GM19239 (cell line): ENCODE data around the gene SCAPER.
"Not testable (repeated sequence)": the region's sequence is repeated elsewhere in the genome, so short reads cannot be mapped to it uniquely, and the experiment has no call there.

Experiments used
- DNase-seq: peaks from one replicate; pipeline ENCODE4 v3.0.0; 2011; ENCODE audit warnings: low spot score; ENCODE audit not compliant: insufficient read length
- FAIRE-seq: peaks from 2 replicates; lab custom pipeline; 2011; peaks lifted over from hg19 to GRCh38; lab: Jason Lieb, UNC

Gene SCAPER

GRCh38 chr15:76863693-76864092, 41.4 kb downstream of the SCAPER start:
- no peak for FAIRE-seq
- DNase-seq = no peak

DNA sequence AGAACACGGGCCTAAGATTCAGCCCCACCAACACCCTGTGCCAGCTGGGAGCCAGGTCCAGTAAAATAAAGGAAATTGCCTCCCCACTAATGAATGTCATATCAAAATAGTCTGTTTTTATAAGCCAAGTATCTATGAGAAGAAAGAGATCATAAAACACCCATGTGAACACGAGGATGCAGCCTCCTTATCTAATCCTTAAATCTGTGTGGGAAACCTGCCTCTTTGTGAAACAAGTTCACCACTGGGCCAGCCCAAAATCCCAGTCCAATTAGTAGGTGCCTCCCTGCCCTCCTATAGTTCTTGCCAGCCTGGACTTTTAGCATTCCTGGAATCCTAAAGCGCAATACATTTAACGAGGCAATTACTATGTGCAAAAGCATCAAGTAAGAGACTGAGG, 42.0 kb downstream of the SCAPER start:
- DNase-seq = no peak
- no peak for FAIRE-seq

GRCh38 chr15:76861815-76862397, 43.2 kb downstream of the SCAPER start:
- no peak for DNase-seq
- no peak for FAIRE-seq

- DNase-seq = no peak
- FAIRE-seq = no peak
Observed at GRCh38 chr15:76860201-76860600, 44.9 kb downstream of the SCAPER start.

DNA sequence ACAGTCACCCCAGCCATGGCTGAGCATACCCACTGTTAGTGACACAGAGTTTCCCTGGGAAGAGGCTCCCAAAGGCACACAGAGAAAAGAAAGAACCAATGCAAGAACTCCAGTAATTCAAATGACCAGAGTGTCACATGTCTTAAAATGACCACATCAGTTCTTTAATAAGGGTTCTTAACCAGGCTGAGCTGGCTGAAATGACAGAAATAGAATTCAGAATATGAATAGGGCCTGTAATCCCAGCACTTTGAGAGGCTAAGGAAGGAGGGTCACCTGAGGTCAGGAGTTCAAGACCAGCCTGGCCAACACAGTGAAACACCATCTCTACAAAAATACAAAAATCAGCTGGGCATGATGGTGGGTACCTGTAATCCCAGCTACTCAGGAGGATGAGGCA, 54.8 kb downstream of the SCAPER start:
- not testable (repeated sequence) for DNase-seq, FAIRE-seq

DNA sequence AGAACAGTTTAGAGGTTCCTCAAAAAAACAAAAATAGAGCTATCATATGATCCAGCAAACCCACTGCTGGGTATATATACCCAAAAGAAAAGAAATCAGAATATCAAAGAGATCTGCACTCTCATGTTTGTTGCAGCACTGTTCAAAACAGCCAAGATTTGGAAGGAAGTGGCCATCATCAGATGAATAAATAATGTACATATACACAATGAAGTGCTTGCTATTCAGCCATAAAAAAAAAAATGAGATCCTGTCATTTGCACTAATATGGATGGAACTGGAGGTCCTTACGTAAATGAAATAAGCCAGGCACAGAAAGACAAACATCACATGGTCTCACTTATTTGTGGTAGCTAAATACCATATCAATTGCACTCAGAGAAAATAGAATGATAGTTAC, 58.4 kb downstream of the SCAPER start:
- no peak for DNase-seq
- no peak for FAIRE-seq

DNA sequence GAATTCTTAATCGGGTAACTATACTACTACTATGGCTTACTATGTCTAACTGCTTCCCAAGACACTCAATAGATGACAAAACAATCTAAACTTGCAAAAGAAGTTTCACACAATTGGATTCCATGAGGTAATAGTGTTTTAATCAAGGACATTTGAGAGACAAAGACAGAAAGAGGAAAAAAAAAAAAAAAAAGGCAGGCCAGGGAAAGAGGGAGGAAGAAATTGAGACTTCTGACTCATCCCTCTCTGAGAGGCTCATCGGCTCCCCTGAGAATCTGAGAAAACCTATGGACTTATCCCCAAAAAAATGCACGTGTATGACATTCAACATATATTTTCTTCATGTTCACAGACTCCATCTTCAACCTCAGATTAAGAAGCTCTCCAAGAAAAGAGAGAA, 61.0 kb downstream of the SCAPER start:
- DNase-seq (no peak), FAIRE-seq (no peak)

- FAIRE-seq (peak; percentile 61), DNase-seq (no peak)
Observed at GRCh38 chr15:76843269-76843668, 61.9 kb downstream of the SCAPER start.

GRCh38 chr15:76840830-76841460, 64.2 kb downstream of the SCAPER start:
- DNase-seq (no peak), FAIRE-seq (peak; percentile 65)

DNA sequence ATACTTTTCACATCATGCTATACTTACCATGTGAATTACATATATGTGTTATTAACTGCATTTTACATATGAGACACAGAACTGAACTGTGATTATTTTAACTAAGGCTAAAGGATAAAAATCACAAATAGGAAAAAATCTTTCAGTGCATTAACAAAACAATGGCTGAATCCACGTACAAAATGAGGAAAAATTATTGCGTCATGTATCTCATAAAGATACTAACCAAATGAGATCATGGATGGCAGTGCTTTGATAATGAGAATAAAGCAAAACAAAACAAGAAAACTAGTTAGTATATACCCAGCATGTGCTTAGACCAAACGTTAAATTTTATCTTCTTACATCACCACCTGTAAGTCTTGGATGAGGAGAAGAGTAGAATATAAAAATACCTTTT, 66.0 kb downstream of the SCAPER start:
- DNase-seq (no peak), FAIRE-seq (no peak)

DNA sequence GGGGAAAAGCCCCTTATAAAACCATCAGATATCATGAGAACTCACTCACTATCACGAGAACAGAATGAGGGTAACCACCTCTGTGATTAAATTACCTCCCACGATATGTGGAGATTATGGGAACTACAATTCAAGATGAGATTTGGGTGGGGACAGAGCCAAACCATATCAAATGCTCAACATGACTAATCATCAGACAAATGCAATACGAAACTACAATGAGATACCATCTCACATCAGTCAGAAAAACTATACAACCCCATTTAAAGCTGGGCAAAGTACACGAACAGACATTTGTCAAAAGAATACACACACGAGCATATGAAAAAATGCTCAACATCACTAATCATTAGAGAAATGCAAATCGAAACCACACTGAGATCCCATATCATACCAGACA, 67.7 kb downstream of the SCAPER start:
- DNase-seq = no peak
- FAIRE-seq = no peak

DNA sequence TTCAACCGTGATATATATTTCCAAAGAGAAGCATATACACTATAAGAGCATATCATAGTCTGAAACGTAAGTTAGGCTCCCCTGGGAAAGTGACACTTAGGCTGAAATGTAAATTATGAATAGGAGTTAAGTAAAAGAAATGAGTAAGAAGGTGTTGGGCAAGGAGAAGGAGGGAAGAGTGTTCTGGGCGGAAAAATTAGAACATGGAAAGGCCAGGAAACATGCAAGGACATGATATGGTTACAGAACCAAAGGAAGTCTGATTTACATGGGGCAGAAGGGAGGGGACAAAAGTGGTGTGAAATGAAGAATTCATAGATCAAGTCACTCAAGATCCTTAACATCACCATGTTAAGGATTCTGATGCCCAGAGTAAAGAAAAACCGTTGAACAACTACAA, 75.2 kb downstream of the SCAPER start:
- FAIRE-seq (no peak), DNase-seq (no peak)

DNA sequence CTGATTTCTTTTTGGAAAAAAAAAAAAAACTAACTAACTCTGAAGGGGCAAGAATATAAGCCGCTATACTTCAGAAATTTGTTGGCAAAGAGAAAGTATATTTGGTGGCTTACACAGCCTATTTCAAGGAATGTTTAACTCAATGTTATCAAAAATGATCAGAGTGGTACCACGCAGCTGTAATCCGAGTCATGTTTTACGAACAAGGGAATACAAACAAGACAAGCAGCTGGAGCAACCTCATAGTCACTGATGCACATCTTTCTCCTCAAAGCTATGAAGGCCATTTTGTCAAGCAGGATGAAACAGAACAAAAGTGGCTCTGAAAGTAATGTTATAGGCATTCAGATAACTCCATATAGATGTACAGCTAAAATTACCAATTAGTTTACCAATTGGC, 81.2 kb downstream of the SCAPER start:
- no peak for DNase-seq
- FAIRE-seq = no peak

GRCh38 chr15:76823303-76823702, 81.8 kb downstream of the SCAPER start:
- FAIRE-seq (no peak), DNase-seq (no peak)

GRCh38 chr15:76818926-76819325, 86.2 kb downstream of the SCAPER start:
- DNase-seq, FAIRE-seq: not testable (repeated sequence)

GRCh38 chr15:76815421-76815820, 89.7 kb downstream of the SCAPER start:
- DNase-seq (no peak), FAIRE-seq (no peak)

DNA sequence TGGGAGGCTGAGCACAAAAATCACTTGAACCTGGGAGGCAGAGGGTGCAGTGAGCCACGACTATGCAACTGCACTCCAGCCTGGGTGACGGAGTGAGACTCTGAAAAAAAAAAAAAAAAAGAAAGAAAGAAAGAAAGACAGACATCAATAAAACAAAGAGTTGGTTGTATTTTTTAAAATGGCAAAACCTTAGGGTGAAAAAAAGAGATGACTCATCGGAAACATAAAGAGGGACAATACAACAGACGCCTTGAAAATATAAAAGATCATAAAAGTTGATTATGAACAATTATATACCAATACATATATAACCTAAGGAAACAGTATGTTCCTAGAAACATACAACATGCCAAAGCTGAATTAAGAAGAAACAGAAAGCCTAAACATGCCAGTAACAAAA, 92.8 kb downstream of the SCAPER start:
- no peak for DNase-seq
- FAIRE-seq = no peak

GRCh38 chr15:76809412-76810103, 95.6 kb downstream of the SCAPER start:
- no peak for DNase-seq
- FAIRE-seq = no peak

- DNase-seq = no peak
- FAIRE-seq = no peak
Observed at GRCh38 chr15:76803049-76803571, 102.0 kb downstream of the SCAPER start.

DNA sequence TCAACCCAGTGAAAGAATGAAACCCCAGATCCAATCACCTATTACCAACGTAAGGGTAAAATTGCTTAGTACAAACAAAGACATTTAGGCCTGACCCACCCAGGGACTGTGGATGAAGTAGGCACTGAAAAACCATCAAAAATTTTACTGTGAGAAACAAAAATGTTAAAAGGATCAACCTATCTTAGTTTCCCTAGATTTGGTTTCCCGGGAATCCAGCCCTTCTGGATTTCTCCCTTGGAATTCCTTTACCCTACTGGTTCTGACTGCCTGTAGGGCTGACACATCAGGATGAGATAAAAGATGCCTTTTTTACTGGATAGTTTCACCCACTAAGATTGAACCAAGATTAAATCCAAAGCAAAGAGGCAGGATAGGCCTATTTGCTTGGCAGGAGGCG, 102.7 kb downstream of the SCAPER start:
- FAIRE-seq = no peak

DNA sequence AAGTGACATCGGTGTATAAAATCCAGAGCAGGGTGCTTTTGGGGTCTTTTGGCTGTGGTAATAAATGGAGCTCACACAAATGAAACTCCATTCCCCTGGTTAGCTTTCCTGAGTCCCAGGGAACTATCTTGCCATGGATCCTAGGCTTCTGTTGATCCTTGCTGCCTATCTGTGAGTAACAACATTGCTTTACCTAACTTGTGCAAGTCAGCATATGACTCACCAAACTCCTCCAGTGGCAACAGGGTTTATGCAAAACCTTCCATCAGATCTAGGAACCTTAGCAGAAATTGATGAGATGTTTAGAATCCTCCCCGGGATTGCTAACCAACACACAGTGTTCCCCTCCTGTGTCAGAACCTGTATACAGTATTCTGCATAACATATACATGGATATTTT, 105.4 kb downstream of the SCAPER start:
- DNase-seq (no peak), FAIRE-seq (no peak)

More for the DNA sequence above, 102.7 kb downstream of the SCAPER start:
- no peak for DNase-seq
